MM.1S (cell line): Measurements from ENCODE around the gene CLPTM1L.

Experiments used
- DNase-seq: peaks from one replicate; pipeline ENCODE4 v3.0.0-alpha.2; 2015
- H2AFZ ChIP-seq: fragments of 300-600 bp; sonication (generic); 2 replicates; pipeline ENCODE4 v1.6.0; 2016; ENCODE audit warnings: antibody characterized with exemption, low read length
- H3F3A ChIP-seq: fragments of 300-600 bp; sonication (generic); 2 replicates; pipeline ENCODE4 v1.6.1; 2016; ENCODE audit warnings: mild to moderate bottlenecking, antibody characterized with exemption, low read length, moderate library complexity, mixed read lengths; ENCODE audit not compliant: insufficient read depth
- H3K27ac ChIP-seq: fragments of 300-600 bp; sonication (generic); 2 replicates; pipeline ENCODE4 v1.5.1; 2016; ENCODE audit warnings: mild to moderate bottlenecking, low read length
- H3K27me3 ChIP-seq: fragments of 300-600 bp; sonication (generic); replicated peaks from 2 replicates; pipeline ENCODE4 v1.6.0; 2016; ENCODE audit warnings: low read length; ENCODE audit not compliant: insufficient read depth
- H3K36me3 ChIP-seq: fragments of 300-600 bp; sonication (generic); replicated peaks from 2 replicates; pipeline ENCODE4 v1.6.1; 2016; ENCODE audit warnings: mild to moderate bottlenecking, low read length, mixed read lengths; ENCODE audit not compliant: insufficient read depth
- H3K4me1 ChIP-seq: fragments of 300-600 bp; sonication (generic); 2 replicates; pipeline ENCODE4 v1.6.1; 2016; ENCODE audit warnings: low read length, mixed read lengths
- H3K4me2 ChIP-seq: fragments of 300-600 bp; sonication (generic); 2 replicates; pipeline ENCODE4 v1.6.0; 2016; ENCODE audit warnings: low read depth, low read length
- H3K4me3 ChIP-seq: fragments of 300-600 bp; sonication (generic); 2 replicates; pipeline ENCODE4 v1.5.1; 2016; ENCODE audit warnings: low read length, mixed read lengths
- H3K79me2 ChIP-seq: fragments of 300-600 bp; sonication (generic); 2 replicates; pipeline ENCODE4 v1.6.1; 2016; ENCODE audit warnings: mixed run types, low read length, mixed read lengths
- H3K9ac ChIP-seq: fragments of 300-600 bp; sonication (generic); 2 replicates; pipeline ENCODE4 v1.6.1; 2016; ENCODE audit warnings: low read length, mixed read lengths
- H3K9me2 ChIP-seq: fragments of 300-600 bp; sonication (generic); replicated peaks from 2 replicates; pipeline ENCODE4 v1.6.1; 2016; ENCODE audit warnings: mild to moderate bottlenecking, low read length, mixed read lengths; ENCODE audit not compliant: insufficient read depth
- H3K9me3 ChIP-seq: fragments of 300-600 bp; sonication (generic); replicated peaks from 2 replicates; pipeline ENCODE4 v1.6.1; 2016; ENCODE audit warnings: mild to moderate bottlenecking, low read length, mixed read lengths; ENCODE audit not compliant: insufficient read depth
- H4K20me1 ChIP-seq: fragments of 300-600 bp; sonication (generic); 2 replicates; pipeline ENCODE4 v1.6.1; 2016; ENCODE audit warnings: mild to moderate bottlenecking, low read length, moderate library complexity, mixed read lengths; ENCODE audit not compliant: insufficient read depth
- CTCF ChIP-seq: fragments of 300-600 bp; sonication (generic); IDR thresholded peaks from 2 replicates; pipeline ENCODE4 v1.5.1; 2016; ENCODE audit warnings: antibody characterized with exemption, low read length, mixed read lengths
- EZH2 ChIP-seq: fragments of 300-600 bp; sonication (generic); optimal IDR thresholded peaks from 2 replicates; pipeline ENCODE3; 2017; ENCODE audit warnings: low read depth, mild to moderate bottlenecking, antibody characterized with exemption, low read length, mixed read lengths
- EZH2phosphoT487 ChIP-seq: fragments of 300-600 bp; sonication (generic); IDR thresholded peaks from 2 replicates; pipeline ENCODE4 v1.6.1; 2018; ENCODE audit warnings: antibody characterized with exemption, low read length

The CLPTM1L gene

GRCh38 chr5:1312206-1312605, 32.7 kb downstream of the CLPTM1L start:
- Histone ChIP-seq H3K9me2 (no peaks in the 10 kb centered on the region), H2AFZ (no peak overlapping the region), H3F3A (peaks cover 55% of the 10 kb centered on the region), H3K36me3 (no peaks in the 10 kb centered on the region), H3K9me3 (no peaks in the 10 kb centered on the region), H3K4me3 (no peak overlapping the region), H4K20me1 (no peaks in the 10 kb centered on the region), H3K79me2 (peaks cover 8% of the 10 kb centered on the region), H3K4me1 (peaks cover 61% of the 10 kb centered on the region), H3K27me3 (no peaks in the 10 kb centered on the region), H3K27ac (peak overlapping the region; percentile 99), H3K4me2 (peak overlapping the region; percentile 43), H3K9ac (peak overlapping the region; percentile 54)
- peak; percentile 41 for DNase-seq
- TF ChIP-seq EZH2 (no peak), CTCF (no peak), EZH2phosphoT487 (no peak)

GRCh38 chr5:1311439-1312055, 33.4 kb downstream of the CLPTM1L start:
- no peak overlapping the region for H3K4me3 ChIP-seq
- peaks cover 48% of the 10 kb centered on the region for H3F3A ChIP-seq
- H3K27me3 ChIP-seq, result no peaks in the 10 kb centered on the region
- H3K9me3 ChIP-seq, result no peaks in the 10 kb centered on the region
- H3K9me2 ChIP-seq, result no peaks in the 10 kb centered on the region
- H3K9ac ChIP-seq, result peak overlapping the region; percentile 54; the same call in 1 of the 2 replicates
- H3K4me2 ChIP-seq, result peak overlapping the region; percentile 43; the same call in 1 of the 2 replicates
- peaks cover 54% of the 10 kb centered on the region for H3K4me1 ChIP-seq
- no peak for DNase-seq
- no peaks in the 10 kb centered on the region for H4K20me1 ChIP-seq
- no peaks in the 10 kb centered on the region for H3K36me3 ChIP-seq
- H2AFZ ChIP-seq, result no peak overlapping the region
- peaks cover 8% of the 10 kb centered on the region for H3K79me2 ChIP-seq
- H3K27ac ChIP-seq, result peak overlapping the region; percentile 99
- TF ChIP-seq EZH2phosphoT487 (no peak), CTCF (no peak), EZH2 (no peak)

GRCh38 chr5:1310118-1310517, 34.8 kb downstream of the CLPTM1L start:
- Histone ChIP-seq H3K4me3 (no peak overlapping the region), H3K79me2 (peaks cover 8% of the 10 kb centered on the region), H3K27me3 (no peaks in the 10 kb centered on the region), H3K9me2 (no peaks in the 10 kb centered on the region), H3K36me3 (no peaks in the 10 kb centered on the region), H3K27ac (no peak overlapping the region), H4K20me1 (no peaks in the 10 kb centered on the region), H3K9me3 (no peaks in the 10 kb centered on the region), H3F3A (peaks cover 35% of the 10 kb centered on the region), H2AFZ (no peak overlapping the region), H3K4me1 (peaks cover 42% of the 10 kb centered on the region), H3K4me2 (no peak overlapping the region), H3K9ac (no peak overlapping the region)
- TF ChIP-seq EZH2phosphoT487 (no peak), CTCF (no peak), EZH2 (no peak)
- no peak for DNase-seq
